HG02840 (cell line): ENCODE measurements around the gene BMAL1.
"Not testable (repeated sequence)": the region's sequence is repeated elsewhere in the genome, so short reads cannot be mapped to it uniquely, and the experiment has no call there.

Source experiments
- ATAC-seq: cut with Tn5 transposase; IDR thresholded peaks from one replicate; pipeline ENCODE4 v1.9.1; 2021; ENCODE audit warnings: mild to moderate bottlenecking, moderate library complexity, moderate number of reproducible peaks; ENCODE audit not compliant: unreplicated experiment, low FRiP score

BMAL1 gene

GRCh38 chr11:13433437-13433836 lies 155.8 kb downstream of the BMAL1 start:
- no peak for ATAC-seq

GRCh38 chr11:13434247-13435205 lies 156.9 kb downstream of the BMAL1 start:
- no peak for ATAC-seq

- not testable (repeated sequence) for ATAC-seq
Measured at GRCh38 chr11:13436836-13437235, 159.2 kb downstream of the BMAL1 start.
